Measurements from ENCODE around the gene NOP53.

DNA sequence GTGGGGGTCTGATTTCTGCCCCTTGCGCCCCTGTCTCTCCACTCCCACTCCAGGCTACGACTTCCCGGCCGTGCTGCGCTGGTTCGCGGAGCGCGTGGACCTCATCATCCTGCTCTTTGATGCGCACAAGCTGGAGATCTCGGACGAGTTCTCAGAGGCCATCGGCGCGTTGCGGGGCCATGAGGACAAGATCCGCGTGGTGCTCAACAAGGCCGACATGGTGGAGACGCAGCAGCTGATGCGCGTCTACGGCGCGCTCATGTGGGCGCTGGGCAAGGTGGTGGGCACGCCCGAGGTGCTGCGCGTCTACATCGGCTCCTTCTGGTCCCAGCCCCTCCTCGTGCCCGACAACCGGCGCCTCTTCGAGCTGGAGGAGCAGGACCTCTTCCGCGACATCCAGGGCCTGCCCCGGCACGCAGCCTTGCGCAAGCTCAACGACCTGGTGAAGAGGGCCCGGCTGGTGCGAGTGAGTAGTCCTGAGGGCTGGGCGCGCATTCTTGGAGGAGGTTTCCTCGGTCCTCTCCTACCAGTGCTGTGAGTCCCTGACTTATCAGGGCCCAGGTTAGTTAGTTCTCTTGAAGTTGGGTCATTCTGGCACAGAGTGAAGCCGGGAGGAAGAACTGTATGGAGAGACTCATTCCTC is 19.5 kb upstream of the NOP53 start:
- TF ChIP-seq, protein P1, sequence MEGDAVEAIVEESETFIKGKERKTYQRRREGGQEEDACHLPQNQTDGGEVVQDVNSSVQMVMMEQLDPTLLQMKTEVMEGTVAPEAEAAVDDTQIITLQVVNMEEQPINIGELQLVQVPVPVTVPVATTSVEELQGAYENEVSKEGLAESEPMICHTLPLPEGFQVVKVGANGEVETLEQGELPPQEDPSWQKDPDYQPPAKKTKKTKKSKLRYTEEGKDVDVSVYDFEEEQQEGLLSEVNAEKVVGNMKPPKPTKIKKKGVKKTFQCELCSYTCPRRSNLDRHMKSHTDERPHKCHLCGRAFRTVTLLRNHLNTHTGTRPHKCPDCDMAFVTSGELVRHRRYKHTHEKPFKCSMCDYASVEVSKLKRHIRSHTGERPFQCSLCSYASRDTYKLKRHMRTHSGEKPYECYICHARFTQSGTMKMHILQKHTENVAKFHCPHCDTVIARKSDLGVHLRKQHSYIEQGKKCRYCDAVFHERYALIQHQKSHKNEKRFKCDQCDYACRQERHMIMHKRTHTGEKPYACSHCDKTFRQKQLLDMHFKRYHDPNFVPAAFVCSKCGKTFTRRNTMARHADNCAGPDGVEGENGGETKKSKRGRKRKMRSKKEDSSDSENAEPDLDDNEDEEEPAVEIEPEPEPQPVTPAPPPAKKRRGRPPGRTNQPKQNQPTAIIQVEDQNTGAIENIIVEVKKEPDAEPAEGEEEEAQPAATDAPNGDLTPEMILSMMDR (IDR thresholded peaks at IDR 0.05; ENCODE audit: low read length), result no peak
- TF ChIP-seq EZH2phosphoT487 (IDR thresholded peaks at IDR 0.05; ENCODE audit: low read length), result no peak
